HL-60 (cell line): Measurements from ENCODE around the gene BRD4.

ENCODE experiments used
- CTCF ChIP-seq: IDR thresholded peaks from one replicate; pipeline ENCODE4 v1.5.1; 2011; ENCODE audit warnings: low read length, control low read depth, inconsistent platforms; ENCODE audit not compliant: insufficient read depth
- GABPA ChIP-seq: IDR thresholded peaks from 2 replicates; pipeline ENCODE4 v1.6.1; 2012; ENCODE audit warnings: low read depth
- POLR2AphosphoS5 ChIP-seq: IDR thresholded peaks from 2 replicates; pipeline ENCODE4 v1.6.1; 2012; ENCODE audit warnings: low read depth
- SPI1 ChIP-seq: IDR thresholded peaks from 2 replicates; pipeline ENCODE4 v1.6.1; 2012; ENCODE audit warnings: low read depth, mild to moderate bottlenecking, borderline replicate concordance

- no peak for TF ChIP-seq CTCF
- no peak for TF ChIP-seq GABPA
- no peak for TF ChIP-seq POLR2AphosphoS5
- no peak for TF ChIP-seq SPI1
These were observed 91.0 kb downstream of the BRD4 start for GRCh38 chr19:15241259-15241910.
